ENCODE measurements around the gene CENPN.
A peak's percentile ranks its signal among the peaks of the same experiment; 100 is the strongest.

Gene CENPN

GRCh38 chr16:81029930-81030604, 23.1 kb downstream of the CENPN start:
- no peak for DNase-seq (ENCODE audit: low spot score)

GRCh38 chr16:81035398-81035974, 28.5 kb downstream of the CENPN start, which contains the start of gene ATMIN:
Gene ATMIN, plus strand, starts transcription at chr16:81035842. Its CDS starts 29 bp downstream, at chr16:81035871.
- DNase-seq (ENCODE audit: low spot score) = peak; percentile 90

- DNase-seq (ENCODE audit: low spot score) = peak; percentile 53
These were observed 29.1 kb downstream of the CENPN start for GRCh38 chr16:81035975-81036750.

- peak; percentile 6 for DNase-seq (ENCODE audit: low spot score)
These were observed 29.8 kb downstream of the CENPN start for GRCh38 chr16:81036751-81037350.

- no peak for DNase-seq (ENCODE audit: low spot score)
These were observed 33.1 kb downstream of the CENPN start for GRCh38 chr16:81040131-81040530.

GRCh38 chr16:81040842-81041241, 33.8 kb downstream of the CENPN start:
- no peak for DNase-seq (ENCODE audit: low spot score)

GRCh38 chr16:81041696-81042095, 34.7 kb downstream of the CENPN start:
- DNase-seq (ENCODE audit: low spot score) = no peak

- no peak for DNase-seq (ENCODE audit: low spot score)
These were observed 35.8 kb downstream of the CENPN start for GRCh38 chr16:81042821-81043220.

GRCh38 chr16:81053761-81054160, 46.7 kb downstream of the CENPN start:
- DNase-seq (ENCODE audit: low spot score) = no peak

GRCh38 chr16:81060576-81061306, 53.7 kb downstream of the CENPN start:
- no peak for DNase-seq (ENCODE audit: low spot score)

GRCh38 chr16:81061307-81061640, 54.3 kb downstream of the CENPN start:
- no peak for DNase-seq (ENCODE audit: low spot score)

GRCh38 chr16:81061871-81062608, 55.0 kb downstream of the CENPN start:
- no peak for DNase-seq (ENCODE audit: low spot score)

GRCh38 chr16:81066681-81067080, 59.7 kb downstream of the CENPN start:
- no peak for DNase-seq (ENCODE audit: low spot score)

GRCh38 chr16:81067166-81067565, 60.2 kb downstream of the CENPN start:
- DNase-seq (ENCODE audit: low spot score) = no peak

GRCh38 chr16:81069063-81069462, 62.0 kb downstream of the CENPN start:
- DNase-seq (ENCODE audit: low spot score) = no peak

GRCh38 chr16:81070979-81071378, 64.0 kb downstream of the CENPN start:
- no peak for DNase-seq (ENCODE audit: low spot score)

- DNase-seq (ENCODE audit: low spot score) = peak; percentile 84
These were observed 64.8 kb downstream of the CENPN start for GRCh38 chr16:81071805-81072204.

GRCh38 chr16:81073560-81074330, 66.7 kb downstream of the CENPN start:
- DNase-seq (ENCODE audit: low spot score) = no peak

- DNase-seq (ENCODE audit: low spot score) = peak; percentile 86
These were observed 69.6 kb downstream of the CENPN start for GRCh38 chr16:81076566-81077075.
